B cell (primary cell): Measurements from ENCODE around the gene PCDH1. TPM values are rescaled to one million over a fixed set of nuclear protein-coding genes. Genes with fewer than 3 reads are reported as not detected.

Experiments used
- ATAC-seq: fragments of 200-7000 bp; cut with Tn5 transposase; one replicate; pipeline ENCODE4 v1.10.0; 2021; ENCODE audit warnings: low read depth, mild to moderate bottlenecking, moderate number of reproducible peaks, moderate library complexity
- CTCF ChIA-PET: fragments of 350-600 bp; sonication (Branson Sonifier 250); formaldehyde crosslinking; loops from one replicate; lab custom pipeline; 2021; ENCODE audit warnings: antibody characterized with exemption, inconsistent platforms; lab: Charles Lee
- POLR2A ChIA-PET: fragments of 350-600 bp; sonication (Branson Sonifier 250); formaldehyde crosslinking; loops from one replicate; lab custom pipeline; 2021; ENCODE audit warnings: antibody characterized with exemption; lab: Charles Lee
- DNase-seq: peaks from one replicate; pipeline ENCODE4 v3.0.0; 2013
- H2AFZ ChIP-seq: 2 replicates; pipeline ENCODE4 v1.6.1; 2012; ENCODE audit warnings: mild to moderate bottlenecking, low read depth, low read length; ENCODE audit not compliant: insufficient read depth, poor library complexity, severe bottlenecking
- H3K27ac ChIP-seq, 2 donors: 1 replicate in 1 of 2; 2 replicates in 1 of 2; pipeline ENCODE4 v1.5.1; 2012 to 2013; ENCODE audit warnings: low read length in 2 of 2, mild to moderate bottlenecking in 2 of 2, moderate library complexity in 1 of 2
- H3K27me3 ChIP-seq, 4 experiments: fragments of 200-600 bp in 1 of 4; sonication (generic) in 1 of 4; replicated peaks in 1 of 4; 1 replicate in 2 of 4; 2 replicates in 2 of 4; pipeline versions ENCODE4 v1.6.1 to v1.7.0; 2013 to 2016; ENCODE audit warnings: low read length in 3 of 4, mild to moderate bottlenecking in 2 of 4, mixed read lengths in 1 of 4, moderate library complexity in 1 of 4; ENCODE audit not compliant: insufficient read depth in 4 of 4, control insufficient read depth in 3 of 4; ENCODE audit errors: control extremely low read depth in 1 of 4
- H3K36me3 ChIP-seq, 2 experiments: replicated peaks in 1 of 2; 1 replicate in 1 of 2; 2 replicates in 1 of 2; pipeline versions ENCODE4 v1.6.1 to v1.7.1; 2013; ENCODE audit warnings: low read length in 1 of 2; ENCODE audit not compliant: insufficient read depth in 2 of 2, control insufficient read depth in 1 of 2; ENCODE audit errors: control extremely low read depth in 1 of 2, extremely low read depth in 1 of 2
- H3K4me1 ChIP-seq, 2 donors: fragments of 200-600 bp in 1 of 2; sonication (generic) in 1 of 2; 1 replicate in 1 of 2; 2 replicates in 1 of 2; pipeline versions ENCODE4 v1.5.1 to v1.6.1; 2013 to 2017; ENCODE audit warnings: low read length in 2 of 2; ENCODE audit not compliant: control insufficient read depth in 2 of 2, insufficient read depth in 2 of 2
- H3K4me2 ChIP-seq: replicated peaks from 2 replicates; pipeline ENCODE3; 2012; ENCODE audit warnings: mild to moderate bottlenecking, low read depth, low read length; ENCODE audit not compliant: poor library complexity, severe bottlenecking
- H3K4me3 ChIP-seq, 5 experiments: fragments of 200-600 bp in 1 of 5; sonication (generic) in 1 of 5; 1 replicate in 3 of 5; 2 replicates in 2 of 5; pipeline versions ENCODE4 v1.5.1 to v1.7.0; 2011 to 2016; ENCODE audit warnings: low read length in 4 of 5, mild to moderate bottlenecking in 4 of 5, low read depth in 2 of 5, control low read depth in 1 of 5, moderate library complexity in 1 of 5; ENCODE audit not compliant: insufficient read depth in 1 of 5; ENCODE audit errors: control extremely low read depth in 1 of 5, extremely low read depth in 1 of 5
- H3K79me2 ChIP-seq: fragments of 200-600 bp; sonication (generic); one replicate; pipeline ENCODE4 v1.6.0; 2016; ENCODE audit warnings: low read length; ENCODE audit not compliant: control insufficient read depth, insufficient read depth
- H3K9ac ChIP-seq: fragments of 200-600 bp; sonication (generic); 2 replicates; pipeline ENCODE4 v1.6.1; 2017; ENCODE audit warnings: mild to moderate bottlenecking, low read length, moderate library complexity
- H3K9me3 ChIP-seq, 3 donors: one replicate each; pipeline versions ENCODE4 v1.6.1 to v1.7.1; 2013; ENCODE audit warnings: low read length in 2 of 3; ENCODE audit not compliant: control insufficient read depth in 2 of 3, insufficient read depth in 1 of 3; ENCODE audit errors: control extremely low read depth in 1 of 3
- H4K20me1 ChIP-seq: 2 replicates; pipeline ENCODE4 v1.6.0; 2012; ENCODE audit warnings: mild to moderate bottlenecking, low read length; ENCODE audit not compliant: insufficient read depth, control insufficient read depth, poor library complexity, severe bottlenecking
- H3K27ac Mint-ChIP-seq: one replicate; pipeline ENCODE4 v1.8.0; 2021; ENCODE audit warnings: mixed read lengths
- H3K27me3 Mint-ChIP-seq: one replicate; pipeline ENCODE4 v1.8.0; 2021; ENCODE audit warnings: mixed read lengths
- H3K4me1 Mint-ChIP-seq: one replicate; pipeline ENCODE4 v1.8.0; 2021; ENCODE audit warnings: mixed read lengths
- H3K4me3 Mint-ChIP-seq: one replicate; pipeline ENCODE4 v1.8.0; 2021; ENCODE audit warnings: mixed read lengths
- H3K9me3 Mint-ChIP-seq: one replicate; pipeline ENCODE4 v1.8.0; 2022; ENCODE audit warnings: mixed read lengths; ENCODE audit not compliant: insufficient read depth
- EZH2 ChIP-seq: IDR thresholded peaks from 2 replicates; pipeline ENCODE4 v1.6.1; 2012; ENCODE audit warnings: borderline replicate concordance, low read depth, mild to moderate bottlenecking, moderate library complexity, low read length; ENCODE audit not compliant: insufficient read depth, poor library complexity, severe bottlenecking
- WGBS: methylation state at CpG from one replicate; pipeline ENCODE4 v1.1.5; 2013; ENCODE audit warnings: missing lambda C conversion rate; ENCODE audit not compliant: insufficient coverage; 5-methylcytosine and 5-hydroxymethylcytosine counted together
- intact Hi-C: fragments of 100-400 bp; cut with micrococcal nuclease; formaldehyde crosslinking; loops from one replicate; pipeline ENCODE4 v1.10.0; 2022
- polyA plus RNA-seq: library from polyadenylated mRNA; depleted of rRNA; stranded (reverse); fragments of >200 nt; gene quantifications from 2 replicates; pipeline ENCODE4 v1.2.3, GENCODE V29; 2012
- total RNA-seq, 2 donors: library from RNA; stranded (reverse); fragments of 120-200 nt in 1 of 2; gene quantifications; 1 replicate in 1 of 2; 2 replicates in 1 of 2; pipeline versions ENCODE4 v1.2.3 to v1.2.4, GENCODE V29; 2013 to 2022
- TF ChIP-seq, protein P1 (sequence below): fragments of 200-600 bp; IDR thresholded peaks from one replicate; pipeline ENCODE4 v1.8.0; 2022; ENCODE audit warnings: antibody characterized with exemption, mild to moderate bottlenecking

Gene PCDH1
- total and polyA plus RNA-seq, 2 donors (not counting 1 experiment from before 2014, with no cell fraction given), result 0.06 TPM; not detected in 1

- H3K4me3 ChIP-seq, result no peak overlapping the region
- Mint-ChIP-seq H3K27me3 (peaks cover 27% of the 10 kb centered on the region), H3K9me3 (no peaks in the 10 kb centered on the region), H3K4me1 (no peaks in the 10 kb centered on the region), H3K4me3 (no peak overlapping the region), H3K27ac (no peak overlapping the region)
- no peaks in the 10 kb centered on the region for H3K36me3 ChIP-seq
- ChIA-PET POLR2A (no interaction called here), CTCF (interaction anchor here (0.6 to 3.2 kb wide), 2 partner anchors 21 to 339 kb away, joined by 3 to 10 read pairs; partner anchors contain the start of gene PCDH1)
- no peaks in the 10 kb centered on the region for H3K9me3 ChIP-seq
- intact Hi-C loops, result no loop called here
- no peak for DNase-seq
- no peak overlapping the region for H3K4me2 ChIP-seq
- H3K27ac ChIP-seq, result no peak overlapping the region
- no peak for ATAC-seq
- no peaks in the 10 kb centered on the region for H3K4me1 ChIP-seq
- no peak overlapping the region for H2AFZ ChIP-seq
- no peak overlapping the region for H3K9ac ChIP-seq
- H4K20me1 ChIP-seq, result no peaks in the 10 kb centered on the region
- WGBS, result 93% methylated on average over 12 of the region's 12 CpGs
- peaks cover 0 to 4% (median 0%) of the 10 kb centered on the region in 4 experiments for H3K27me3 ChIP-seq
- TF ChIP-seq, protein P1, sequence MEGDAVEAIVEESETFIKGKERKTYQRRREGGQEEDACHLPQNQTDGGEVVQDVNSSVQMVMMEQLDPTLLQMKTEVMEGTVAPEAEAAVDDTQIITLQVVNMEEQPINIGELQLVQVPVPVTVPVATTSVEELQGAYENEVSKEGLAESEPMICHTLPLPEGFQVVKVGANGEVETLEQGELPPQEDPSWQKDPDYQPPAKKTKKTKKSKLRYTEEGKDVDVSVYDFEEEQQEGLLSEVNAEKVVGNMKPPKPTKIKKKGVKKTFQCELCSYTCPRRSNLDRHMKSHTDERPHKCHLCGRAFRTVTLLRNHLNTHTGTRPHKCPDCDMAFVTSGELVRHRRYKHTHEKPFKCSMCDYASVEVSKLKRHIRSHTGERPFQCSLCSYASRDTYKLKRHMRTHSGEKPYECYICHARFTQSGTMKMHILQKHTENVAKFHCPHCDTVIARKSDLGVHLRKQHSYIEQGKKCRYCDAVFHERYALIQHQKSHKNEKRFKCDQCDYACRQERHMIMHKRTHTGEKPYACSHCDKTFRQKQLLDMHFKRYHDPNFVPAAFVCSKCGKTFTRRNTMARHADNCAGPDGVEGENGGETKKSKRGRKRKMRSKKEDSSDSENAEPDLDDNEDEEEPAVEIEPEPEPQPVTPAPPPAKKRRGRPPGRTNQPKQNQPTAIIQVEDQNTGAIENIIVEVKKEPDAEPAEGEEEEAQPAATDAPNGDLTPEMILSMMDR, result no peak
- TF ChIP-seq EZH2, result no peak
- H3K79me2 ChIP-seq, result no peaks in the 10 kb centered on the region
These were observed 21.0 kb downstream of the PCDH1 start for GRCh38 chr5:141857226-141857625.

- no peaks in the 10 kb centered on the region for H3K9me3 Mint-ChIP-seq
- intact Hi-C loops, result no loop called here
These were observed 22.0 kb downstream of the PCDH1 start for GRCh38 chr5:141856037-141856790.

More at GRCh38 chr5:141856037-141856790, 22.0 kb downstream of the PCDH1 start:
- CTCF ChIA-PET, result interaction anchor here (0.6 to 1.1 kb wide), 2 partner anchors 23 to 338 kb away, joined by 3 read pairs; no protein-coding TSS in a partner anchor
- Mint-ChIP-seq H3K27me3 (peaks cover 17% of the 10 kb centered on the region), H3K27ac (no peak overlapping the region), H3K4me3 (no peak overlapping the region), H3K4me1 (no peaks in the 10 kb centered on the region)
- ATAC-seq (no peak), DNase-seq (no peak)
- Histone ChIP-seq H3K27ac (no peak overlapping the region), H2AFZ (no peak overlapping the region), H3K9me3 (no peaks in the 10 kb centered on the region), H3K9ac (no peak overlapping the region), H3K27me3 (peaks cover 0 to 4% (median 0%) of the 10 kb centered on the region in 4 experiments), H3K4me3 (no peak overlapping the region), H3K4me2 (no peak overlapping the region), H3K4me1 (no peaks in the 10 kb centered on the region), H3K36me3 (no peaks in the 10 kb centered on the region), H3K79me2 (no peaks in the 10 kb centered on the region), H4K20me1 (no peaks in the 10 kb centered on the region)
- TF ChIP-seq, protein P1, result no peak
- TF ChIP-seq EZH2, result no peak
- POLR2A ChIA-PET, result no interaction called here
- 93% methylated on average over 17 of the region's 21 CpGs for WGBS
